GM23338 (cell line): Measurements from ENCODE around the gene RFX2.

ENCODE experiments used
- CREB1 ChIP-seq: fragments of 250-450 bp; sonication (Bioruptor Pico); IDR thresholded peaks from 2 replicates; pipeline ENCODE4 v1.5.0; 2020; ENCODE audit warnings: low read depth, mild to moderate bottlenecking, moderate library complexity
- CTCF ChIP-seq, 2 experiments: fragments of 200-600 bp in 1 of 2; sonication (generic) in 1 of 2; conservative IDR thresholded peaks; 2 replicates each; pipeline versions ENCODE4 v1.5.1 to v1.6.1; 2016 to 2017; ENCODE audit warnings: antibody characterized with exemption in 2 of 2, low read depth in 2 of 2, mild to moderate bottlenecking in 2 of 2, moderate library complexity in 1 of 2
- EZH2 ChIP-seq: fragments of 200-600 bp; sonication (generic); IDR thresholded peaks from one replicate; pipeline ENCODE4 v1.8.0; 2017; ENCODE audit warnings: antibody characterized with exemption, mild to moderate bottlenecking, low read depth; ENCODE audit not compliant: unreplicated experiment
- EZH2phosphoT487 ChIP-seq: fragments of 200-600 bp; sonication (generic); IDR thresholded peaks from one replicate; pipeline ENCODE4 v1.8.1; 2018; ENCODE audit warnings: antibody characterized with exemption; ENCODE audit not compliant: unreplicated experiment
- POLR2AphosphoS5 ChIP-seq: IDR thresholded peaks from 2 replicates; pipeline ENCODE4 v1.6.1; 2016; ENCODE audit warnings: antibody characterized with exemption, low read depth
- TF ChIP-seq, protein P1 (sequence below): IDR thresholded peaks from one replicate; pipeline ENCODE4 v1.6.1; 2018; ENCODE audit warnings: antibody characterized with exemption; ENCODE audit not compliant: unreplicated experiment

GRCh38 chr19:6041071-6041470, 69.2 kb downstream of the RFX2 start:
- TF ChIP-seq CTCF (conservative IDR thresholded peaks at IDR 0.05; ENCODE audit: low read depth in 2 of 2) (no peak), CREB1 (CRISPR knock-in tag) (no peak), EZH2phosphoT487 (no peak), EZH2 (no peak), POLR2AphosphoS5 (no peak)
- TF ChIP-seq, protein P1, sequence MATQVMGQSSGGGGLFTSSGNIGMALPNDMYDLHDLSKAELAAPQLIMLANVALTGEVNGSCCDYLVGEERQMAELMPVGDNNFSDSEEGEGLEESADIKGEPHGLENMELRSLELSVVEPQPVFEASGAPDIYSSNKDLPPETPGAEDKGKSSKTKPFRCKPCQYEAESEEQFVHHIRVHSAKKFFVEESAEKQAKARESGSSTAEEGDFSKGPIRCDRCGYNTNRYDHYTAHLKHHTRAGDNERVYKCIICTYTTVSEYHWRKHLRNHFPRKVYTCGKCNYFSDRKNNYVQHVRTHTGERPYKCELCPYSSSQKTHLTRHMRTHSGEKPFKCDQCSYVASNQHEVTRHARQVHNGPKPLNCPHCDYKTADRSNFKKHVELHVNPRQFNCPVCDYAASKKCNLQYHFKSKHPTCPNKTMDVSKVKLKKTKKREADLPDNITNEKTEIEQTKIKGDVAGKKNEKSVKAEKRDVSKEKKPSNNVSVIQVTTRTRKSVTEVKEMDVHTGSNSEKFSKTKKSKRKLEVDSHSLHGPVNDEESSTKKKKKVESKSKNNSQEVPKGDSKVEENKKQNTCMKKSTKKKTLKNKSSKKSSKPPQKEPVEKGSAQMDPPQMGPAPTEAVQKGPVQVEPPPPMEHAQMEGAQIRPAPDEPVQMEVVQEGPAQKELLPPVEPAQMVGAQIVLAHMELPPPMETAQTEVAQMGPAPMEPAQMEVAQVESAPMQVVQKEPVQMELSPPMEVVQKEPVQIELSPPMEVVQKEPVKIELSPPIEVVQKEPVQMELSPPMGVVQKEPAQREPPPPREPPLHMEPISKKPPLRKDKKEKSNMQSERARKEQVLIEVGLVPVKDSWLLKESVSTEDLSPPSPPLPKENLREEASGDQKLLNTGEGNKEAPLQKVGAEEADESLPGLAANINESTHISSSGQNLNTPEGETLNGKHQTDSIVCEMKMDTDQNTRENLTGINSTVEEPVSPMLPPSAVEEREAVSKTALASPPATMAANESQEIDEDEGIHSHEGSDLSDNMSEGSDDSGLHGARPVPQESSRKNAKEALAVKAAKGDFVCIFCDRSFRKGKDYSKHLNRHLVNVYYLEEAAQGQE = no peak
